HG02678 (cell line): ENCODE data around the gene OR2A1.
"Not testable (repeated sequence)": the region's sequence is repeated elsewhere in the genome, so short reads cannot be mapped to it uniquely, and the experiment has no call there.

Experiments
- ATAC-seq: cut with Tn5 transposase; IDR thresholded peaks from one replicate; pipeline ENCODE4 v1.9.1; 2021; ENCODE audit warnings: mild to moderate bottlenecking, moderate library complexity; ENCODE audit not compliant: unreplicated experiment

OR2A1 gene

GRCh38 chr7:144311872-144312469 lies at the start of gene OR2A1:
TSS of gene OR2A1 (plus strand) at chr7:144312419. CDS start at chr7:144318125, 5,706 bp downstream.
- not testable (repeated sequence) for ATAC-seq

GRCh38 chr7:144264692-144265091 lies 47.5 kb upstream of the OR2A1 start, which contains the start of gene OR2A7:
TSS of gene OR2A7 (minus strand) at chr7:144264792. CDS start at chr7:144259628, 5,164 bp downstream.
- not testable (repeated sequence) for ATAC-seq

GRCh38 chr7:144269188-144269587 lies 43.0 kb upstream of the OR2A1 start, which contains the start of gene CTAGE8:
TSS of gene CTAGE8 (minus strand) at chr7:144269288. CDS start at chr7:144269250, 38 bp downstream.
- not testable (repeated sequence) for ATAC-seq

GRCh38 chr7:144275281-144275680 lies 36.9 kb upstream of the OR2A1 start:
- ATAC-seq = not testable (repeated sequence)

GRCh38 chr7:144280010-144280409 lies 32.2 kb upstream of the OR2A1 start:
- not testable (repeated sequence) for ATAC-seq

- ATAC-seq = not testable (repeated sequence)
These were observed 30.2 kb upstream of the OR2A1 start for GRCh38 chr7:144281981-144282380.

GRCh38 chr7:144282490-144282889 lies 29.7 kb upstream of the OR2A1 start:
- ATAC-seq = not testable (repeated sequence)

- ATAC-seq = not testable (repeated sequence)
These were observed 28.5 kb upstream of the OR2A1 start for GRCh38 chr7:144283716-144284115.

- ATAC-seq = not testable (repeated sequence)
These were observed 24.9 kb upstream of the OR2A1 start for GRCh38 chr7:144287171-144287784.

GRCh38 chr7:144291607-144292006 lies 20.6 kb upstream of the OR2A1 start:
- not testable (repeated sequence) for ATAC-seq

- ATAC-seq = not testable (repeated sequence)
These were observed 19.6 kb upstream of the OR2A1 start for GRCh38 chr7:144292384-144293161.

- ATAC-seq = peak; percentile 69
These were observed 18.3 kb upstream of the OR2A1 start for GRCh38 chr7:144293794-144294499.

GRCh38 chr7:144302578-144303303 lies 9.5 kb upstream of the OR2A1 start:
- ATAC-seq = not testable (repeated sequence)

- ATAC-seq = not testable (repeated sequence)
These were observed 8.6 kb upstream of the OR2A1 start for GRCh38 chr7:144303607-144304006.

GRCh38 chr7:144305156-144305555 lies 7.1 kb upstream of the OR2A1 start:
- ATAC-seq = not testable (repeated sequence)

GRCh38 chr7:144309702-144310101 lies 2.5 kb upstream of the OR2A1 start:
- not testable (repeated sequence) for ATAC-seq

GRCh38 chr7:144311218-144311617 lies 1.0 kb upstream of the OR2A1 start:
- ATAC-seq = not testable (repeated sequence)

- not testable (repeated sequence) for ATAC-seq
These were observed 5.3 kb downstream of the OR2A1 start for GRCh38 chr7:144317537-144317936.

GRCh38 chr7:144319547-144319946 lies 7.3 kb downstream of the OR2A1 start:
- not testable (repeated sequence) for ATAC-seq

- not testable (repeated sequence) for ATAC-seq
These were observed 9.5 kb downstream of the OR2A1 start for GRCh38 chr7:144321677-144322206.
